Measurements from ENCODE around the gene BMP3. TPM values are rescaled to one million over a fixed set of nuclear protein-coding genes. Genes with fewer than 3 reads are reported as not detected.

BMP3 gene
- total RNA-seq, 2 donors from 2014 or later: 3.3 to 33.4 TPM

- H3K36me3 ChIP-seq: no peaks in the 10 kb centered on the region
- no peak for DNase-seq
- no peak overlapping the region for H3K27ac ChIP-seq
- TF ChIP-seq, protein P1, sequence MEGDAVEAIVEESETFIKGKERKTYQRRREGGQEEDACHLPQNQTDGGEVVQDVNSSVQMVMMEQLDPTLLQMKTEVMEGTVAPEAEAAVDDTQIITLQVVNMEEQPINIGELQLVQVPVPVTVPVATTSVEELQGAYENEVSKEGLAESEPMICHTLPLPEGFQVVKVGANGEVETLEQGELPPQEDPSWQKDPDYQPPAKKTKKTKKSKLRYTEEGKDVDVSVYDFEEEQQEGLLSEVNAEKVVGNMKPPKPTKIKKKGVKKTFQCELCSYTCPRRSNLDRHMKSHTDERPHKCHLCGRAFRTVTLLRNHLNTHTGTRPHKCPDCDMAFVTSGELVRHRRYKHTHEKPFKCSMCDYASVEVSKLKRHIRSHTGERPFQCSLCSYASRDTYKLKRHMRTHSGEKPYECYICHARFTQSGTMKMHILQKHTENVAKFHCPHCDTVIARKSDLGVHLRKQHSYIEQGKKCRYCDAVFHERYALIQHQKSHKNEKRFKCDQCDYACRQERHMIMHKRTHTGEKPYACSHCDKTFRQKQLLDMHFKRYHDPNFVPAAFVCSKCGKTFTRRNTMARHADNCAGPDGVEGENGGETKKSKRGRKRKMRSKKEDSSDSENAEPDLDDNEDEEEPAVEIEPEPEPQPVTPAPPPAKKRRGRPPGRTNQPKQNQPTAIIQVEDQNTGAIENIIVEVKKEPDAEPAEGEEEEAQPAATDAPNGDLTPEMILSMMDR (IDR thresholded peaks at IDR 0.05): no peak
- H3K4me1 ChIP-seq: no peaks in the 10 kb centered on the region
- H3K27me3 ChIP-seq: no peaks in the 10 kb centered on the region
- no peak overlapping the region for H3K9ac ChIP-seq (ENCODE audit: low read depth in 2 of 2, low read length in 2 of 2)
- H3K4me3 ChIP-seq: no peak overlapping the region
- no peaks in the 10 kb centered on the region for H3K9me3 ChIP-seq
- intact Hi-C loops (cut with DNase I): no loop called here
These were observed 7.0 kb upstream of the BMP3 start for GRCh38 chr4:81023484-81023883.

GRCh38 chr4:81030981-81031791, 678 bp downstream of the BMP3 start:
- H3K4me1 ChIP-seq: no peaks in the 10 kb centered on the region
- no peaks in the 10 kb centered on the region for H3K9me3 ChIP-seq
- intact Hi-C loops (cut with DNase I): no loop called here
- TF ChIP-seq, protein P1 (IDR thresholded peaks at IDR 0.05): no peak
- peak overlapping the region; percentile 59 for H3K4me3 ChIP-seq
- H3K9ac ChIP-seq (ENCODE audit: low read depth in 2 of 2, low read length in 2 of 2): peak overlapping the region in 1 of 2 donors; percentile 61
- no peaks in the 10 kb centered on the region for H3K36me3 ChIP-seq
- DNase-seq: peak; percentile 32
- peak overlapping the region; percentile 56 for H3K27ac ChIP-seq
- peaks cover 7% of the 10 kb centered on the region for H3K27me3 ChIP-seq

- H3K9ac ChIP-seq (ENCODE audit: low read depth in 2 of 2, low read length in 2 of 2): peak overlapping the region in 1 of 2 donors; percentile 61
- no peak for DNase-seq
- peak overlapping the region; percentile 59 for H3K4me3 ChIP-seq
- H3K4me1 ChIP-seq: no peaks in the 10 kb centered on the region
- intact Hi-C loops (cut with DNase I): no loop called here
- peak overlapping the region; percentile 56 for H3K27ac ChIP-seq
- no peaks in the 10 kb centered on the region for H3K9me3 ChIP-seq
- TF ChIP-seq, protein P1 (IDR thresholded peaks at IDR 0.05): no peak
- H3K27me3 ChIP-seq: peaks cover 7% of the 10 kb centered on the region
- H3K36me3 ChIP-seq: no peaks in the 10 kb centered on the region
These were observed 1.5 kb downstream of the BMP3 start for GRCh38 chr4:81031796-81032551.

DNA sequence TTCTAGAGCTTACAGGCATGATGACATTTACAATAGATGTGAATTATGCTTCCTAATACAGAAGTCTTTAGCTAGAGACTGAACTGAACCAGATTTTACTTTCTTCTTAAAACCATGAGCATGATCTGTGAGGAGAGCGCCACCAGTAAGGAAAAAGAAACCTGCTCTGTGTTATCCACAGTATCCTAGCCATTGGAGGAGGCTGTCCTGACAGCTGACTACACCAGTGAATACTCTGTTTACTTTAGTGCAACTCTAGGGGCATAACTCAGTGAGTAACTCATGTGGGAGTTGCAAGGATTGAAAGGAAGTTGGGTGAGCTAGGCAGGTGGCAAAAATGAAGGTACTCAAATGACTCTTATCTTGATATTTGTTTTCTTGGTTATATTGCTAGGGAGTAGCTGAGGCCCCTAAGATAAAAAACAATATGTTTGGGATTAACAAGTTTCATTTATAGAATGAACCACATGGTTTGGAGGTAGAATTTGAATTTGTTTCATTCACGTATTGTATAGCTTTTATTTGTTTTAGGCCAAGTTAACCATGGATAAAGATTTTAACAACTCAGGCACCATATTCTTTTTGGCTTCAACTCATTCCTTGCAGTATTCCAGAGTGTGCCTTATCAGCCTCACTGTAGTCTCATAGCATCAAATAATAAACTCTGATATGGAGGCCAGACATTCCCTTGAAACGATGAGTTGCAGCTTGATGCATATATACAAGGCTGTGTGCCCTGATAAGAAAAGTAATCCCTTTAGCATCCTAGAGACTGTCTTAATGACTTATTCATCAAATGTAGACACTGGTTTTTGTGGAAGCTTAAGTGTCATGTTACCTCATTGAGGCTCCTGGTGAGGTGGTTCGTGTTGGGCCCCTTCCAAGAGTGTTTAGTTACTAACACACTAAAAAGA, 2.5 kb downstream of the BMP3 start:
- peak; percentile 23 for DNase-seq

More for the DNA sequence above, 2.5 kb downstream of the BMP3 start:
- H3K27me3 ChIP-seq: peaks cover 7% of the 10 kb centered on the region
- peak overlapping the region; percentile 2 for H3K27ac ChIP-seq
- H3K4me1 ChIP-seq: no peaks in the 10 kb centered on the region
- no peaks in the 10 kb centered on the region for H3K36me3 ChIP-seq
- TF ChIP-seq, protein P1 (IDR thresholded peaks at IDR 0.05): no peak
- intact Hi-C loops (cut with DNase I): no loop called here
- no peak overlapping the region for H3K4me3 ChIP-seq
- no peak overlapping the region for H3K9ac ChIP-seq (ENCODE audit: low read depth in 2 of 2, low read length in 2 of 2)
- H3K9me3 ChIP-seq: no peaks in the 10 kb centered on the region

Measured in colonic mucosa (tissue), 4 donors.